CD4-positive, alpha-beta T cell treated with Interleukin-10 for 1 hour (primary cell): ENCODE results near the gene SIX5.

Experiments
- DNase-seq: peaks from one replicate; pipeline ENCODE4 v3.0.0-alpha.2; 2020

SIX5 gene

DNA sequence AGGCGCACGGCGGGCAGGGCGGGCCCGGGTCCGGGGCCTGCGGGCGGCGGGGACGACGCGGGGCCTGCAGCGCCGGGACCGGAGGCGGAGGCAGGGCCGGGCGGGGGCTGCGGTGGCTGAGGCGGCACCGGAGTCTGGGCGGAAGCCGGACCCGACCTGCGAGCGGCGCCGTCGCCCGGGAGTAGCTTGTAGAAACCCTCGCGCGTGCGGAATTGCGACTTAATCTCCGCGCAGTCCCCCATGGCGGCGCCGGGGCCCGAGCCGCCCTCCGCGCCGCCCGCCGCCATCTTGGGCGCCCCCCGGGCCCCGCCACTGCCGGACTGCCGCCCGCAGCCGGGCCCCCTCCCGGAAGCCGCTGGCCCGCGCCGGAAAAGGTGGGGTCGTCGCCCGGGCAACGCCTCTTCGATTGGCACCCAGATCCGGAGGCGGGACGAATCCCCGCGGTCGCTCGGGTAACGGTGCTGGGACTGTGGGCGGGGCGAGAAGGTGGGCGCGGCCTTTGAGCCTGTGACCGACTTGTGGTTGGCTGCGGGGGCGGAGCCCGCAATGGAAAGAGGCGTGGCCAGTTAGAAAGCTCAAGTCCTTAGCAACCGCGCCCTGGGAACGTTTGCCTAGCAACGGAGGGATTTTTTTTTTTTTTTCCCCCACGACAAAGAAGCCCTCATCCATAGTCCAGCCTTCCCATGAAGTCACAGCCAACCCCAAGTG lies 23.6 kb upstream of the SIX5 start, which contains the start of gene DMWD:
Gene DMWD, minus strand, starts transcription at position 376 of the 708 bp plus-strand sequence. Its CDS starts 89 bp downstream, at position 287.
- DNase-seq: peak; percentile 100

DNA sequence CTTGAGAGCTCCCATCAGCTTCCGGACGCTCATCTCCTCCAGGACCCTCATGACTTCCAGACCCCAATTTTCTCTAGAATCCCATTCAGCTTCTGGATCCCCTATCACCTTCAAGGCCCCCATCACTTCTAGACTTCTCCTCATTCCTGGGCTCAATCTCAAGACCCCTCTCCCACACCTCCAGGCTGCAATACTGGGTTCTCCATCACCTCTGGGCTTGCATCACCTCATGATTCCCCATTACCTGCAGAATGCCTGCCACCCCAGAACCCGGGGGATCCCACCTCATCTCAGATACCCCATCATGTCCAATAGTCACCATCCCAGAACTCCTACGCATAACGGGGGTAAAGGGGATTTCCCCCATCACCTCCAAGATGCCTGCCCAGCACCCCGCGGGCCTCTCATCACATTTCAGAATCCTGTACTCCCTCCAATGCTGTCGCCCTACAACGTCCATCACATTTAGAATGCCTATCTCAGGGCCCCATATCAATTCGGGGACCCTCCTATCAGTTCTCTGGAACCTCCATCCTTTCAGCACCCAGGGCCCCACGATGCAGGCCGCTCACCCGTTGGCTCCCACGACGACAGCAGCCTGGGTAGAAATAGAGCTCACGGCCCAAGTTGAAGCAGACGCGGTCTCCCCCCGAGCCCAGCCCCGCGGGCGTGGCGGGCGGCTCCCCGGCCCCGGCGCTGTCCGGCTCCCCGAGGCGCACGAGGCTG lies 22.9 kb upstream of the SIX5 start:
- DNase-seq: peak; percentile 24

DNA sequence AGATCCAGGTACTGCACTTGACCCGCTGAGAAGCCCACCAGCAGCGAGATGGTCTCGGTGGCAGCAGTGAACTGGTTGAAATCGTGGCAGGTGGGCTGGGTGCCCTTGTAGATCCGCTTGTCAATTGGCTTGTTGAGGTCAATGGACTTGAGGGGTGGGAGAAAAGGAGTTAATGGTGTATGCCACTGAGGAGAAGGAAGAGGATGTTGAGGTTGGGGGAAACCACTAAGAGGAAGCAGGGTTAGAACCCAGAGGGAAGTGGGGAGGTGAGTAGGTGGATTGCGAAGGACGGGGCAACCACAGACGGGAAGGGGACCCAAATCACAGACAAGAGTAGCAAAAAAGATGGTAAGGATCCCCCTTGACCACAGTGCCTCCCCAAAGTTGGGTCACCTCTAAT lies 21.9 kb upstream of the SIX5 start:
- DNase-seq: peak; percentile 60

DNA sequence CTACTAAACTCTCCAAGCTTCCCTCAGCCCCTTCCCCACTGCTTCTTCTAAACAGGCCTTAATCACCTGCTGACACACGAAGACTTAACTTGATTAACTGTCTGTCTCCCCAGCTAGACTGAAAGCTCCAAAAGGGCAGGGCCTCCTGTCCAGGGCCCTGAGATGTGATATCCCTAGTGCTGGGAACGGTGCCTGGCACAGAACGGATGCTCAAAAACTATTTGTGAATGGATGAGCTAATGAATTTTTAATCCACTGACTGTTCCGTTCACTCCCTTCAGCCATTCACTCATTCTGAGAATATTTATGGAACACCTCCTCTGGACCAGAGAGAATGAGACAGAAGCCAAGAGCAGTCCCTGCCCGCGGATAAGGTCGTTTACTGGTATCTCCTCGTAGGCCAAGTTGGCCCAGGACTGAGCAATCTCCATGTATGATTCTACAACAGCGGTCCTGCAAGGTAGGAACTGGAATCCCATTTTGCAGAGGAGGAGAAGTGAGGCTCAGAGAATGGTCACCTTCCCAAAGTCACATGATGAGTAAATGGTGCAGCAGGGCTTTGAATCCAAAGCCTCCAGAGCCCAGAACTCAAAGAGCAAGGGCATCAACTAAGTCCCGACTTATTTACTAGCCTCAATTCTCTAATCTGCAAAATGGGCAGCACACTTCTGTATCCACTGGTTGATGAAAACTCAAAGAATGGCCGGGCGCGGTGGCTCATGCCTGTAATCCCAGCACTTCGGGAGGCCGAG lies 20.2 kb upstream of the SIX5 start:
- DNase-seq: no peak

DNA sequence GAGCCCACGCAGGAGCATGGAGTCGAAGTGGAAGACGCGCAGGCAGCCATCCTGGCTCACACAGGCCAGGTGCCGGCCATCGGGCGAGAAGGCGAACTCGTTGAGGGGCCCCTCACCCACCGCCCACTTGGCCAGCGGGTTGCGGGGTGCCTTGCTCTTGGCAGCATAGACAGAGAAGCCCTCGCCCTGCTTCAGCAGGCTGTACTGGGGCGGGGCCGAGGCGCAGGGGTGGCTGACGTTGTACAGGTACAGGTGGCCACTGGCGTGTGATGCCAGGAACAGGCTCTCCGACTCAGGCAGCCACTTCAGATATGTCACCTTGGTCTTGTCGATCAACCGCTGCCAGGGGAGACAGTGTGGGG lies 17.5 kb upstream of the SIX5 start:
- no peak for DNase-seq

DNA sequence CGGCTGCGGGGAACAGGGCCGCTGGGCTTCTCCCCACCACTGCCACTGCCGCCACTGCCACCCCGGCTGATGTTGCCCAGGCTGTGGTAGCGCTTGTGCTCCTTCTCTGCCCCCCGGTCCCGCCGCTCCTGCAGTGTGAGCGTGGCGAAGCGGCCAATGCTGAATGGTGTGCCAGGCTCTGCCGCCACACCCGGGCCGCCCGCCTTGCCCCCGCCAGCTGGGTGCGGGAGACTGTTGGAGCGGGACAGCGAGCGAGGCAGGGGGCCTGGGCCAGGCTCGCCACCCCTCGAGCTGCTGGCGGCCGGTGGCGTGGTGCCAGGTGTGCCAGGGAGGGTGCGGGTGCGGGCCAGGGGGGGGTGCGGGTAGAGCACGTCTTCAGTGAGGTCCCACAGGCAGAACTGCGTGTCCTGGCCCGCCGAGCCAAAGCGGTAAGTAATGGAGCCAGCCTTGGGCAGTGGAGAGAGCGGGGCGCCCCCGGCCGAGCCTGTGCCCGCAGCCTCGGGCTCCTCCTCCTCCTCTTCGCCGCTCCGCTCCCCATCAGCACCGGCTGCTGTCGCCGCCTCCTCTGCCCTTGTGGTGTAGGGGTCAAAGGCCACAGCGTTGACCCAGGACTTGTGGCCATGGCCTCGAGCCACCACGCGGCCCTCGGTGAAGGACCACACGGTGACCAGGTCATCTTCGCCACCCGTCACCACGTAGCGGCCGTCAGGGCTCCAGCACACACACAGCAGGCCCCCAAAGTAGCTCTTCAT lies 16.9 kb upstream of the SIX5 start:
- no peak for DNase-seq

DNA sequence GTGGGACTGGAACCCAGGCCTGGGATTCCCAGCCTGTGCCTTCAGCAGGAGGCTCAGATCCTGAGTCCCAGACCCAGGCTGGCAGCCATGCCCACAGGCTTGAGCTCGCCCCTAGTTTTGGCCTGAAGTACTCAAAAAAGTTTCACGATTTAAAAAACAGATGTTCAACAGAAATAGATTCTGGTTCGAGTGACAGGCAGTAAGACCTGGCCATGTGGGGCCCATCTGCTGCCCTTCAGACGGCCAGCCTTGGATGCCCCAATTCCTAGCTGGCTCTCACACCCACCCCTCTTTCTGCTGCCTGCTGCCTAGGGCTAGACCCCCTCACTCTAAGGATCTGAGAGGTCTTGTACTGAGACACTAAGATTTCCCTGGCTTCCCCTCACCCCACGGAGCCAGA lies 16.0 kb upstream of the SIX5 start:
- DNase-seq: no peak

DNA sequence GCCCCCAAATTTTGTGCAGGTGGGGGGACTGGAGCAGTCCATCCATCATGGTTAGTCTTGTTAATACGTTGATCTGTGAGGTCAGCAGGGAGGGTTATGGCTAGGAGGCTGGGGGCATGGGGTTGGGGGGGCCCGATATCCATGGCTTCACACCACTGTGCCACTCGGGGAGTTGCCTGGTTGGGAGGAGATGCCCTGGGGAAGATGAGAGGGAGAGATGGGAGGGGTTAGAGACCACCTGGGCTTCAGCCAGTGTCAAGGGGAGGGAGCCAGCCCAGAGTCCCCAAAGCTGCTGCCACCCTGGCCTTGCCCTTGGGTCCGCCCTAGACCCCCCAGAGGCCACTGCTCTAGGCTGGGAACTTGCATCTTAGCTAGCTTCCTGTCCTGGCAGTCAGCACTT lies 15.0 kb upstream of the SIX5 start:
- DNase-seq: no peak

DNA sequence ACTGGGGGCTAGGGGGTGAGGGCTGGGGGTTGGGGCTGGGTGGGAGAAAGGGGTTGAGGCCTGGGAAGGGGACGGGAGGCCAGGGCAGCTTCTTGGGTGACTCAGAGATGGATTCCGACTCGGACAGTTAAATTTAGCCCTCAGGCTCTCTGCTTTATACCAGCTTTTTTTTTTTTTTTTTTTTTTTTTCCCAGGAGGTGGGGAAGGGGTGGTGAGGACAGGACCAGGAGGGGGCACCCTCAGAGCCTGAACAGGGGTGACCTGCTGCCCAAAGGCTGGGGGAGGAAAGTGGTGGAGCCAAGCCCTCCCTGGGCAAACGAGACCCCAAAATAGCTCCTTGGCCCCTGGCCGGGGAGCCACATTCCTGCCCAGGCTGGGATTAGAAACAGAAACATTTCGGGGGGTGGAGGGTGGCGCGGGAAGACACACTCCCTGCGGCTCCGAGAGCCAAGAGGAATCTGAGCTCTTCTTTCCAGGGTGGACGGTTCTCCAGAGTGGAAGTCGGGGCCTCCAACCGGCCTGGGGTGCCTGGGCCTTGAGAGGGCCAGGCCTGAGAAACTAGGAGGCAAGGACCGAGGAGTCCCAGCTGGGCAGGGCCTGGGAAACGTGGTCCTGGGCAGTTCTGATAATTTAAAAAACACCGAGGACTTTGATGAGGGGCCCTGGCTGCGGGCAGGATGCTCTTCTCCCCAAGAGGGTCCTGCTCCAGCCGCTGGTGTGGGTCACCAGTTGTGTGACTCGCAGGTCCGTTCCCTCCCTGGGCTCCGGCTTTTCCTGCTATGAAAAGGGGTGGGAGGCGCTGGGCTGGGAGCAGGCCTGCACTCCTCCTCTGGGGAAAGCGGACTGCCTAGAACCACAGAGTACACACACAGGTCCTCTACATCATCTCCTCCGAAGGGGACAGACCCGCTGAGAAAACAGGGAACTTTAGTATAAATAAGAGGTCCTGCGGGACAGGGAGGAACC lies 14.1 kb upstream of the SIX5 start:
- no peak for DNase-seq

DNA sequence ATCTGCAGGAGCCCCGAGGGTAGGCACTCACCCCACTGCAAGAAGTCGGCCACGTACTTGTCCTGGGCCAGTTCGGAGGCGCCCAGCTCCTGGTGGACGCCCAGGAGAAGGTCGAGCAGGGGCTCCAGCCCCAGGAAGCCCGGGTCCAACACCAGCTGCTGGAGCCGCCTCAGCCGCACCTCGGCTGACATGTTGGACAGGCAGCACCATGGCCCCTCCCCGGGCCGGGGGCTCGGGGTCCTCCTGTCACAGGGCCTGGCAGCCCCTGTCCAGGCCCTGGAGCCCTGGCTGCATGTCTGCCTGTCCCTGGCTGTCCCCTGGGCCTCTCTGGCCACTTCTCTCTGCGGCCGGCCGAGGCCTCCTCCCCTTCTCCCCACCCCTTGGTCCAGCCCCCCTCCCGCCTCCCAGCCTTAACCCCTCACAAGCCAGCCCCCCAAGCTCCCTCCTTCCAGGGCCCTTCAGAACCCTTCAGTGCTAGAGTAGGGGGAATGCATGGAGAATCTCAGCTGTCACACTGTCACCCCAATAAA lies 13.2 kb upstream of the SIX5 start, which contains the start of gene DMPK:
Gene DMPK, minus strand, starts transcription at position 329 of the 530 bp plus-strand sequence. Its CDS starts 138 bp downstream, at position 191.
- no peak for DNase-seq

DNA sequence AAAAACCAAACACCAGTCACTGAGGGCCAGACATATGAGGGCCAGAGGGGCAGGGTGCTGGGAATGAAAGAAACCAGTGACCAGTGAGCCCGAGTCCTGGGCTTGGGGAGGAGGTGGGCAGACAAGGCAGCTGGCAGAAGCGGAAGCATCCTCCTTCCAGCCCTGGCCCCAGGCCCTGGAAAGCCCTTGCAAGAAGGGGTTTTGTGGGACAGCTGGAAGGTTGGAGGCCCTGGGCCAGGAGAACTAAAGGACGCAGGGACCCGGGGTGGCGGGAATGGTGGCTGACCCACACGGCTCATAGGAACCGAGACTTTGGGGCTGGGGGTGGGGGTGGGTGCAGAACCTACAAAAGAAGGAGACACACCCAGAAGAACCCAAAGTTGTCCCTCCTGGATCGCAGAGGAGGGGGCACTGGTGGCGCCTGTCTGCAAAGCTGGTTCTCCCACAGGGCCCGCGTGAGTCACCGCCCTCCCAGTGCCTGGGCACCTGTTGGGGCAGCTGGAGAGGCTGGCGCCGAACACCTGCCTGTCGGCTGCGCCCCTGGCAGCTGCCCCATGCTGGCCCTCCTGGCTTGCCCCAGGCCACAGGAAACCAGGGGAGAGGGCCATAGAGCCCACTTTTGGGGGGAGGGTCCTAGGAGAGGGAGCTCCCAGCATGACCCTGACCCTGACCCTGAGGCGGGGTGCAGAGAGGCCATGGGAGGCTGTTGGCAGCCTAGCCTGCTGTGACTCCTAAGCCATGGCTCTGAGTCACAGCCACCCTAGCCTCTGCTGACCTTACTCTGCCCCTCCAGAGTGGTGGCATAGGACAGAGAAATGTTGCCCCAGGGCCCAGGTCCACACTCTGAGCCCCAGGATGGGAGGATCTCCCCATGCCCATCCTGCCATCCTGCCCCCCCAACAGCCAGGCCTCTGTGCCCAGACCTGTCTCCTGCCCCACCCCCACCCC lies 12.4 kb upstream of the SIX5 start:
- DNase-seq: no peak

DNA sequence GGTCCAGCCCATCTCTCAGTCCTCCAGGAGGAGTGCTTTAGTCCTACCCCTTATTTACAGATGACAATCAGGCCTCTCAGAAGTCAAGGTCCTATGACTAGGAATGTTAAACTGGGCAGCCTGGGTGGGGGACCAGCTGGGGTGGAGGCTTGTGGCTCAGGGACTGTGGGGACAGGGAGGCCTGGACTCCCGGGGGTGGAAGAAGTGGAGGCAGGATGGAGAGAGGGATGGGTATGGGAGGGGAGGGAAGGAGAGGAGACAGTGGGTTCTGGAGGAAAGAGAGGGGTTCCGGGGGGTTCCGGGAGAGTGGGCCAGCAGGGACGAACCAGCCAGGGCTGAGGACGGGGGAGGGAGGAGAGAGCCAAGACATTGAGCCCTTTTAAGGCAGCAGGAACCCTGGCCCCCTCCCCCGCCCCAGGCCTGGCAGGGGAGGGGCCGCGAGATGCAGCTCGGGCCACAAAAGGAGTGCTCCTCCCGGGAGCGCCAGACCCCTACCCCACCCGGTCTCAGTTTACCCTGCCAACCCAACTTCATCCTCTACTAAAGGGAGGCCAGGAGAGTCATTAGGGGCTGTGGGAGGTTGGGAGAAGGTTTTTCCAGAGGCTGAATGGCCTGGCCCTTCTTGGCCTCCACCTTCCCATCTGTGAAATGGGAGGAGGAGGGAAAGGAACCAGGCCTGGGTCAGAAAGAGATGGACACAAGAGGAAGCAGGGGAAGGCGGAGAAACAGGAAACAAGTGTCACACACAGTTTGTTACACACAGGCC lies 11.6 kb upstream of the SIX5 start:
- no peak for DNase-seq

DNA sequence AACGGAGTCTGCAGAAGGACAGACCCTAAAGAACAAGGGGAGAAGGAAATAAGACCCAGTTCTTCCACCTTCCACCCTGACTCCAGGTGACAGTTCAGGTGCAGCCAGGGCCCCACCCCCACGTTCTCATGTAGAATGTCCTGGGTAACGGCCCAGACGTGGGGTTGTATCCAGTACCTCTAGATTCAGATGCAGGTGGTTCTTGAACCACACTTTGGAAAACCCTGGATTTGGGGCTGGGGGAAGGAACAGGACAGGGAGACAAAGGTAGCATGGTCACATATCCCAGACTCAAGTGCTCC lies 11.0 kb upstream of the SIX5 start:
- no peak for DNase-seq

DNA sequence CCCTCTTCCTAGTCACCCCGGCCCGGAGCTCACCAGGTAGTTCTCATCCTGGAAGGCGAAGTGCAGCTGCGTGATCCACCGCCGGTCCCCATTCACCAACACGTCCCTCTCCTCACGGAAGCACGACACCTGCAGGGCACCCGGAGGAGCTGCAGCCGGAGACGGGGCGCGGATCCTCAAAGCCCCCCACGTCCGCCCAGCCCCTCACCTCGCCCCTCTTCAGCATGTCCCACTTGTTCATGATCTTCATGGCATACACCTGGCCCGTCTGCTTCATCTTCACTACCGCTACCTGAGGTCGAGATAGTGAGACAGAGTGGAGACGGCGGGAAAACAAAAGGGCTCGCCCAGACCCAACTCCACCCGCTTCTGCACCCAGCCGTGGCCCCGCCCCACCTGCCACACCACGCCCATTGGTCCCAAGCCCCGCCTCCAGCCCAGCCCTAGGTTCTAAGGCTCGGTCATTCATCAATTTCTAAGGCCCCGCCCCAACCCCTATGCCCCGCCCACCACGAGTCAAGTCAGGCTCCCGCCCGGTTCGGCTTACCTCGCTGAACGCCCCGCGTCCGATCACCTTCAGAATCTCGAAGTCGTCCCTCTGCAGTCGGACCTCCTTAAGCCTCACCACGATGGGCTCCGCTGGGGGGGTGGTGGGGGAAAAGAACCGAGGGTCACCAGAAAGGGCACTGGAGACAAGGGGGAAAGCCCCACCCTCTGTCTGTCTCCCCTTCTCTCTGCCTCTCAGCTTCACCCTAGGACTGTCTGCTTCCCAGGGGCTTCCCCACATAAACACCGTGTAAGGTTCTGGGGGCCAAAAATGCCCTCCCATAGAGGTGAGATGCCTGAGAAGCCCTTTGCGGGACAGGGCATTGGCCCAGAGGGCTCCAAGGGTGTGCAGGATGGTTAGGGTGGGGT lies 10.4 kb upstream of the SIX5 start:
- DNase-seq: peak; percentile 89

DNA sequence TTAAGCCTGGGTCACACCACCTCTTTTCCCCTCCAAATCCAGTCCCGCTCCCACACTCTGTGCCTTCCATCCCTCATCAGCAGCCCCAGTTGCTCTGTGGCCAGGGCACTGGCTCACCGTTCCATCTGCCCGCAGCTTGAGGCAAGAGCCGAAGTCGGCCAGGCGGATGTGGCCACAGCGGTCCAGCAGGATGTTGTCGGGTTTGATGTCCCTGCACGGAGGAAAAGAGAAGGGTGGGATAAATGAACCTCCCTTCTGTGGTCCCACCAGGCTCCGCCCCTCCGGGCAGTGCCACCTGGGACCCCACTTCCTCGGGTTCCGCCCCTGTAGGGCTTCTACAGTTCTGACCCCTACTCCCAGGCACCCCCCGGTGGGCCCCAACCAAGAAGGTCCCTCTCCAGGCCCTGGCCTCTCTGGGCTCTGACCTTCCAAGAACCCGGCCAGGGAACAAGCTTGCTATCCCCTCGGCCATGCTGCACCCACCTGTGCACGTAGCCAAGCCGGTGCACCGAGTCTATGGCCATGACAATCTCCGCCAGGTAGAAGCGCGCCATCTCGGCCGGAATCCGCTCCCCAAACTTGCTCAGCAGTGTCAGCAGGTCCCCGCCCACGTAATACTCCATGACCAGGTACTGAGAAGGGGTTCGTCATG lies 9.1 kb upstream of the SIX5 start:
- DNase-seq: no peak

DNA sequence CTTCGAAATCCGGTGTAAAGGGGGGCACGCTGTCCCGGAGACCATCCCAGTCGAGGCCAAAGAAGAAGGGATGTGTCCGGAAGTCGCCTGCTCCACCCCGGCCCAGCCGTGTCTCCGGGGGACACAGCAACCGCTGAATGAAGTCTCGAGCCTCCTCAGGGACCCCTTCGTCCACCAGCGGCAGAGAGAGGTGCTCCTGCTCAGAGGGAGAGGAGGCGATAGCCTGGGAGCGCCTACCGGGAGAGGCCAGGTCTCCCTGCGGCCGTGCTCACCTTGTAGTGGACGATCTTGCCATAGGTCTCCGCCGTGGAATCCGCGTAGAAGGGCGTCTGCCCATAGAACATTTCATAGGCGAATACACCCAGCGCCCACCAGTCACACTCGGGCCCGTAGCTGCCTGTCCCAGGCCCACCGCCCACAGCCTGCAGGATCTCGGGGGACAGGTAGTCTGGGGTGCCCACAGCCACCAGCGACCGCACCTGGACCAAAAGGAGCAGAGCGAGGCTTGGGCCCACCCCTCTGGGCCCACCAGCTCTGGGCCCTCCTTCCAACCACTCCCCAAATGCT lies 8.4 kb upstream of the SIX5 start:
- no peak for DNase-seq

DNA sequence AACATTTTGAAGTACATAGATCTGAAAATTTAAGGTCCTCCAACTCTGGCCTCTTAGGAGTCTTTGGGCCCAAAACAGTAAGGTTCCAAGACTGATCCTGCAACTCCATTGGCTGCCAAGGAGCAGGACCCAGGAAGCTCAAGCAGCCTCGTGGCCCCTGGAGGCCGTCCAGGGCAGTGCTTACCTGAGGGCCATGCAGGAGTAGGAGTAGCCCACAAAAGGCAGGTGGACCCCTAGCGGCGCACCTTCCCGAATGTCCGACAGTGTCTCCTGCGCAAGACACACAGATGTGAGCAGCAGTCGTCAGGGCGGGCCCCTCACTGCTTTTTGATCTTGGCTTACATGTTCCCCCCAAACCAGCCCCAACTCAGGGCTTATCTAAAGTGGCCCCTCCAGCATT lies 5.7 kb upstream of the SIX5 start:
- no peak for DNase-seq

DNA sequence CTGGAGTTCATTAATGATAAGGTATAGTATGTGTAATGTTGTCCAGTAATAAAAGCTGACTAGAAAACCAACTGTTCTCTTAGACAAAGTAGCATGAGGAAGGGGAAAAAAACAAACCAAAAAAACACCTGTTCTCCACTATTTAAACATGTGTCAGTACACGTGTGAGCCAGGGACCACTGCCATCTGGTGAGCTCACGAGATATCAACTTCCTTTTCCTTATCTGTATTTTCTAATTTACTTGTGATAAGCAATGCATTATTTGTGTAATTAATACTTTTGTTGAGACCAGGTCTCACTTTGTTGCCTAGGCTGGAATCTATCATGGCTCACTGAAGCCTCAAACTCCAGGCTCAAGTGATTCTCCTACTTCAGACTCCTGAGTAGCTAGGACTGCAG lies 4.3 kb upstream of the SIX5 start:
- no peak for DNase-seq
